IMR-90 (cell line): ENCODE data around the gene CDNF. TPM values are rescaled to one million over a fixed set of nuclear protein-coding genes. Genes with fewer than 3 reads are reported as not detected.

ENCODE experiments used
- ATAC-seq: fragments of 200-7000 bp; cut with Tn5 transposase; 2 replicates; pipeline ENCODE4 v1.9.1; 2020; ENCODE audit warnings: low read depth, mild to moderate bottlenecking, moderate library complexity
- BruUV-seq: library from RNA; stranded (reverse); fragments of 400-500 nt; replicated peaks from 2 replicates; lab custom pipeline; 2021; lab: Mats Ljungman, UMichigan
- CTCF ChIA-PET: fragments of 300-600 bp; formaldehyde crosslinking; extraction: SDS; loops from one replicate; lab custom pipeline; 2021; ENCODE audit warnings: antibody characterized with exemption; lab: Yijun Ruan, JAX
- POLR2A ChIA-PET: fragments of 300-600 bp; sonication (Branson Sonifier 250); formaldehyde crosslinking; loops from one replicate; lab custom pipeline; 2022; ENCODE audit warnings: antibody characterized with exemption; ENCODE audit not compliant: unreplicated experiment; lab: Charles Lee
- DNase-seq: peaks from one replicate; pipeline ENCODE4 v3.0.0; 2013
- H2AFZ ChIP-seq: replicated peaks from 2 replicates; pipeline ENCODE3; 2013; ENCODE audit warnings: low read length, mild to moderate bottlenecking; ENCODE audit not compliant: poor library complexity
- H2AK5ac ChIP-seq: 2 replicates; pipeline ENCODE4 v1.6.1; 2013; ENCODE audit warnings: low read depth, low read length, inconsistent platforms
- H2AK9ac ChIP-seq: replicated peaks from 2 replicates; pipeline ENCODE3; 2013; ENCODE audit warnings: mild to moderate bottlenecking, low read depth, low read length, moderate library complexity; ENCODE audit not compliant: poor library complexity
- H2BK120ac ChIP-seq: 2 replicates; pipeline ENCODE4 v1.6.1; 2013; ENCODE audit warnings: low read depth, low read length, inconsistent platforms
- H2BK15ac ChIP-seq: 3 replicates; pipeline ENCODE4 v1.6.1; 2013; ENCODE audit warnings: low read depth, low read length, inconsistent platforms
- H2BK20ac ChIP-seq: 2 replicates; pipeline ENCODE4 v1.6.1; 2013; ENCODE audit warnings: low read depth, mild to moderate bottlenecking, inconsistent platforms, low read length, moderate library complexity
- H2BK5ac ChIP-seq: 2 replicates; pipeline ENCODE4 v1.6.1; 2013; ENCODE audit warnings: mild to moderate bottlenecking, low read depth, low read length, inconsistent platforms; ENCODE audit not compliant: poor library complexity, severe bottlenecking
- H3K14ac ChIP-seq: replicated peaks from 2 replicates; pipeline ENCODE4 v1.6.1; 2013; ENCODE audit warnings: low read depth, low read length, inconsistent platforms
- H3K18ac ChIP-seq: 2 replicates; pipeline ENCODE4 v1.6.1; 2013; ENCODE audit warnings: low read depth, low read length, control low read depth
- H3K23ac ChIP-seq: 2 replicates; pipeline ENCODE4 v1.6.1; 2013; ENCODE audit warnings: low read depth, low read length, inconsistent platforms
- H3K27ac ChIP-seq: 2 replicates; pipeline ENCODE4 v1.5.1; 2013; ENCODE audit warnings: mild to moderate bottlenecking, control low read depth, low read length; ENCODE audit not compliant: insufficient read depth
- H3K27me3 ChIP-seq: 2 replicates; pipeline ENCODE4 v1.6.1; 2013; ENCODE audit warnings: low read length; ENCODE audit not compliant: control insufficient read depth, insufficient read depth
- H3K36me3 ChIP-seq: 2 replicates; pipeline ENCODE4 v1.6.1; 2013; ENCODE audit warnings: low read length, mixed read lengths; ENCODE audit not compliant: control insufficient read depth, insufficient read depth
- H3K4ac ChIP-seq: 2 replicates; pipeline ENCODE4 v1.6.1; 2013; ENCODE audit warnings: low read depth, low read length, inconsistent platforms
- H3K4me1 ChIP-seq: 2 replicates; pipeline ENCODE4 v1.6.1; 2013; ENCODE audit warnings: low read length, mixed read lengths; ENCODE audit not compliant: control insufficient read depth, insufficient read depth
- H3K4me2 ChIP-seq: 2 replicates; pipeline ENCODE4 v1.6.1; 2013; ENCODE audit warnings: low read depth, mild to moderate bottlenecking, control low read depth, low read length, moderate library complexity
- H3K4me3 ChIP-seq: 2 replicates; pipeline ENCODE4 v1.5.1; 2013; ENCODE audit warnings: low read depth, mild to moderate bottlenecking, control low read depth, low read length, moderate library complexity; ENCODE audit not compliant: insufficient read depth
- H3K56ac ChIP-seq: 2 replicates; pipeline ENCODE4 v1.6.1; 2013; ENCODE audit warnings: low read length, inconsistent platforms; ENCODE audit not compliant: insufficient read depth; ENCODE audit errors: extremely low read depth
- H3K79me1 ChIP-seq, 2 experiments: 2 replicates each; pipeline ENCODE4 v1.6.1; 2013; ENCODE audit warnings: low read length in 2 of 2, inconsistent platforms in 1 of 2, low read depth in 1 of 2
- H3K9ac ChIP-seq: 2 replicates; pipeline ENCODE4 v1.6.1; 2013; ENCODE audit warnings: low read depth, low read length, control low read depth
- H3K9me1 ChIP-seq: 2 replicates; pipeline ENCODE4 v1.6.1; 2013; ENCODE audit warnings: low read length, inconsistent platforms; ENCODE audit not compliant: insufficient read depth
- H3K9me3 ChIP-seq: 2 replicates; pipeline ENCODE4 v1.6.1; 2013; ENCODE audit warnings: low read length; ENCODE audit not compliant: control insufficient read depth, insufficient read depth
- H4K20me1 ChIP-seq: 2 replicates; pipeline ENCODE4 v1.6.1; 2013; ENCODE audit warnings: low read length, inconsistent platforms; ENCODE audit not compliant: insufficient read depth
- H4K5ac ChIP-seq: 2 replicates; pipeline ENCODE4 v1.6.1; 2013; ENCODE audit warnings: mild to moderate bottlenecking, low read depth, low read length, control low read depth
- H4K8ac ChIP-seq, 2 experiments: 2 replicates each; pipeline ENCODE4 v1.6.1; 2013; ENCODE audit warnings: low read depth in 2 of 2, low read length in 2 of 2, control low read depth in 1 of 2, inconsistent platforms in 1 of 2
- H4K91ac ChIP-seq: 2 replicates; pipeline ENCODE4 v1.6.1; 2013; ENCODE audit warnings: low read depth, low read length, inconsistent platforms; ENCODE audit not compliant: insufficient read depth
- CEBPB ChIP-seq: IDR thresholded peaks from 2 replicates; pipeline ENCODE4 v1.6.1; 2012; ENCODE audit warnings: low read depth, low read length, improper control_type of control experiment
- CHD1 ChIP-seq: IDR thresholded peaks from 2 replicates; pipeline ENCODE4 v1.6.1; 2012; ENCODE audit warnings: low read depth, low read length, improper control_type of control experiment
- ELK1 ChIP-seq: fragments of 150-350 bp; IDR thresholded peaks from 2 replicates; pipeline ENCODE4 v1.6.1; 2016; ENCODE audit warnings: low read depth, mild to moderate bottlenecking, low read length, moderate library complexity, borderline replicate concordance
- MAFK ChIP-seq: IDR thresholded peaks from 2 replicates; pipeline ENCODE4 v1.6.1; 2012; ENCODE audit warnings: low read depth, low read length, improper control_type of control experiment
- MAZ ChIP-seq: IDR thresholded peaks from 2 replicates; pipeline ENCODE4 v1.6.1; 2012; ENCODE audit warnings: low read depth, mild to moderate bottlenecking, low read length, improper control_type of control experiment, moderate library complexity, borderline replicate concordance
- MXI1 ChIP-seq: IDR thresholded peaks from 2 replicates; pipeline ENCODE4 v1.6.1; 2012; ENCODE audit warnings: low read depth, mild to moderate bottlenecking, low read length, moderate library complexity, borderline replicate concordance
- NFE2L2 ChIP-seq: fragments of 150-350 bp; IDR thresholded peaks from 2 replicates; pipeline ENCODE4 v1.6.1; 2016; ENCODE audit warnings: low read depth, mild to moderate bottlenecking, low read length
- POLR2A ChIP-seq: IDR thresholded peaks from 2 replicates; pipeline ENCODE4 v1.6.1; 2012; ENCODE audit warnings: mild to moderate bottlenecking, low read depth, low read length
- RAD21 ChIP-seq: IDR thresholded peaks from 2 replicates; pipeline ENCODE4 v1.6.1; 2012; ENCODE audit warnings: low read length, improper control_type of control experiment
- RFX5 ChIP-seq: IDR thresholded peaks from 2 replicates; pipeline ENCODE4 v1.8.0; 2012; ENCODE audit warnings: low read depth, mild to moderate bottlenecking, low read length, moderate library complexity
- SMC3 ChIP-seq: fragments of 150-350 bp; IDR thresholded peaks from 2 replicates; pipeline ENCODE4 v1.6.1; 2016; ENCODE audit warnings: low read depth, mild to moderate bottlenecking, antibody characterized with exemption, low read length, moderate library complexity
- USF2 ChIP-seq: fragments of 150-350 bp; IDR thresholded peaks from 2 replicates; pipeline ENCODE4 v1.6.1; 2017; ENCODE audit warnings: mild to moderate bottlenecking, antibody characterized with exemption, low read length, low read depth
- WGBS, 2 experiments: methylation state at CpG; one replicate each; pipeline versions ENCODE4 v1.1.5 to v1.1.7; 2013; ENCODE audit warnings: missing lambda C conversion rate in 2 of 2; ENCODE audit not compliant: insufficient read length in 1 of 2; ENCODE audit errors: extremely low coverage in 2 of 2; 5-methylcytosine and 5-hydroxymethylcytosine counted together
- dilution Hi-C: fragments of 300-500 bp; cut with HindIII; formaldehyde crosslinking; loops from one replicate; pipeline ENCODE4 v1.14.3; 2018; ENCODE audit warnings: low sequenced_read_pairs; ENCODE audit not compliant: unreplicated experiment
- in situ Hi-C: fragments of 300-500 bp; cut with MboI; formaldehyde crosslinking; loops from 3 replicates; pipeline ENCODE4 v1.14.3; 2019; ENCODE audit warnings: low sequenced_read_pairs, inconsistent platforms, mixed read lengths
- intact Hi-C: fragments of 100-400 bp; cut with micrococcal nuclease; formaldehyde crosslinking; loops from 2 replicates; pipeline ENCODE4 v1.10.0; 2022
- polyA plus RNA-seq, 3 experiments: library from polyadenylated mRNA; depleted of rRNA; stranded (reverse); fragments of >200 nt; gene quantifications; 2 replicates each; pipeline ENCODE4 v1.2.3, GENCODE V29; 2012; ENCODE audit warnings: low replicate concordance in 1 of 3
- total RNA-seq: library from RNA; depleted of rRNA; stranded (reverse); fragments of >200 nt; gene quantifications from 2 replicates; pipeline ENCODE4 v1.2.3, GENCODE V29; 2012

The CDNF gene
- total and polyA plus RNA-seq, 2 of the 4 experiments (the other 2 are of a cell fraction) = 0.72 to 1.3 TPM

GRCh38 chr10:14772399-14772798 is 65.4 kb downstream of the CDNF start:
- H3K27me3 ChIP-seq = no peaks in the 10 kb centered on the region
- H3K4ac ChIP-seq = no peak overlapping the region
- no peak overlapping the region for H2AFZ ChIP-seq
- H2BK5ac ChIP-seq = no peak overlapping the region
- H3K4me1 ChIP-seq = no peaks in the 10 kb centered on the region
- ATAC-seq (no peak), DNase-seq (no peak)
- dilution Hi-C loops = no loop called here
- H4K91ac ChIP-seq = no peak overlapping the region
- no peaks in the 10 kb centered on the region for H3K79me1 ChIP-seq
- H2BK15ac ChIP-seq = no peak overlapping the region
- intact Hi-C loops = no loop called here
- WGBS, 2 experiments = 86% methylated on average over 5 of the region's 7 CpGs; no CpG with 5 or more reads in 1 of the 2 experiments
- no peak for TF ChIP-seq CHD1
- no peak for TF ChIP-seq MAFK
- no peak for TF ChIP-seq RAD21
- TF ChIP-seq POLR2A = no peak
- TF ChIP-seq RFX5 = no peak
- TF ChIP-seq MXI1 = no peak
- TF ChIP-seq CEBPB = no peak
- no peak for TF ChIP-seq NFE2L2
- TF ChIP-seq USF2 = no peak
- no peak for TF ChIP-seq SMC3
- TF ChIP-seq ELK1 = no peak
- TF ChIP-seq MAZ = no peak
- H3K23ac ChIP-seq = no peak overlapping the region
- POLR2A ChIA-PET = no interaction called here
- no peak overlapping the region for H3K14ac ChIP-seq
- H3K9me1 ChIP-seq = no peaks in the 10 kb centered on the region
- no peak overlapping the region for H4K5ac ChIP-seq
- H3K27ac ChIP-seq = no peak overlapping the region
- H3K56ac ChIP-seq = no peak overlapping the region
- H2BK120ac ChIP-seq = no peak overlapping the region
- in situ Hi-C loops = no loop called here
- BruUV-seq = no TSS peak
- no peak overlapping the region for H2AK5ac ChIP-seq
- H3K9me3 ChIP-seq = no peaks in the 10 kb centered on the region
- H4K20me1 ChIP-seq = no peaks in the 10 kb centered on the region
- CTCF ChIA-PET = no interaction called here
- H2BK20ac ChIP-seq = no peak overlapping the region
- H3K18ac ChIP-seq = no peak overlapping the region
- H4K8ac ChIP-seq = no peak overlapping the region
- H3K4me2 ChIP-seq = no peak overlapping the region
- H2AK9ac ChIP-seq = no peak overlapping the region
- no peak overlapping the region for H3K4me3 ChIP-seq
- no peaks in the 10 kb centered on the region for H3K36me3 ChIP-seq
- no peak overlapping the region for H3K9ac ChIP-seq
